HEK293T (cell line): Measurements from ENCODE around the gene CNDP1.

Experiments used
- CTCF ChIA-PET: fragments of 350-600 bp; formaldehyde crosslinking; extraction: SDS; loops from one replicate; lab custom pipeline; 2021; ENCODE audit warnings: antibody characterized with exemption, inconsistent platforms; lab: Yijun Ruan, JAX
- POLR2A ChIA-PET: fragments of 350-600 bp; formaldehyde crosslinking; extraction: SDS; loops from one replicate; lab custom pipeline; 2020; ENCODE audit warnings: antibody characterized with exemption, inconsistent platforms; lab: Yijun Ruan, JAX
- DNase-seq: peaks from one replicate; pipeline ENCODE4 v3.0.0; 2012; ENCODE audit warnings: mixed read lengths; ENCODE audit errors: extremely low spot score
- ARNT ChIP-seq: fragments of 450-650 bp; IDR thresholded peaks from 2 replicates; pipeline ENCODE4 v1.6.1; 2017; ENCODE audit warnings: mild to moderate bottlenecking
- BHLHE40 ChIP-seq: fragments of 450-650 bp; IDR thresholded peaks from 2 replicates; pipeline ENCODE4 v1.6.1; 2016; ENCODE audit warnings: mild to moderate bottlenecking, moderate library complexity, borderline replicate concordance
- CTBP1 ChIP-seq: fragments of 450-650 bp; IDR thresholded peaks from 2 replicates; pipeline ENCODE4 v1.6.1; 2016; ENCODE audit warnings: borderline replicate concordance
- ELF4 ChIP-seq: fragments of 450-650 bp; IDR thresholded peaks from 2 replicates; pipeline ENCODE4 v1.6.1; 2017; ENCODE audit warnings: antibody characterized with exemption
- FOXA1 ChIP-seq: fragments of 450-650 bp; IDR thresholded peaks from 2 replicates; pipeline ENCODE4 v1.6.1; 2016; ENCODE audit warnings: mild to moderate bottlenecking
- FOXK2 ChIP-seq: fragments of 450-650 bp; IDR thresholded peaks from 2 replicates; pipeline ENCODE4 v1.6.1; 2016; ENCODE audit warnings: mild to moderate bottlenecking
- FOXM1 ChIP-seq: fragments of 450-650 bp; IDR thresholded peaks from 2 replicates; pipeline ENCODE4 v1.6.1; 2017; ENCODE audit warnings: mild to moderate bottlenecking, borderline replicate concordance
- HDGF ChIP-seq: fragments of 450-650 bp; IDR thresholded peaks from 2 replicates; pipeline ENCODE4 v1.6.1; 2017; ENCODE audit warnings: antibody characterized with exemption, borderline replicate concordance
- L3MBTL2 ChIP-seq: fragments of 450-650 bp; conservative IDR thresholded peaks from 2 replicates; pipeline ENCODE4 v1.6.1; 2016; ENCODE audit warnings: mild to moderate bottlenecking
- LEF1 ChIP-seq: fragments of 450-650 bp; IDR thresholded peaks from 2 replicates; pipeline ENCODE4 v1.6.1; 2017; ENCODE audit warnings: mild to moderate bottlenecking, borderline replicate concordance
- NFRKB ChIP-seq: fragments of 450-650 bp; IDR thresholded peaks from 2 replicates; pipeline ENCODE4 v1.6.1; 2016; ENCODE audit warnings: mild to moderate bottlenecking, moderate library complexity
- SP1 ChIP-seq: fragments of 450-650 bp; IDR thresholded peaks from 2 replicates; pipeline ENCODE4 v1.6.1; 2017
- SUZ12 ChIP-seq: fragments of 450-650 bp; IDR thresholded peaks from 2 replicates; pipeline ENCODE4 v1.6.1; 2016; ENCODE audit warnings: mild to moderate bottlenecking
- TARDBP ChIP-seq: fragments of 450-650 bp; IDR thresholded peaks from 2 replicates; pipeline ENCODE4 v1.6.1; 2016
- ZNF384 ChIP-seq: fragments of 450-650 bp; IDR thresholded peaks from 2 replicates; pipeline ENCODE4 v1.6.1; 2016
- TF ChIP-seq, protein P1 (sequence below): fragments of 450-650 bp; IDR thresholded peaks from 2 replicates; pipeline ENCODE4 v1.6.1; 2016

Gene CNDP1

DNA sequence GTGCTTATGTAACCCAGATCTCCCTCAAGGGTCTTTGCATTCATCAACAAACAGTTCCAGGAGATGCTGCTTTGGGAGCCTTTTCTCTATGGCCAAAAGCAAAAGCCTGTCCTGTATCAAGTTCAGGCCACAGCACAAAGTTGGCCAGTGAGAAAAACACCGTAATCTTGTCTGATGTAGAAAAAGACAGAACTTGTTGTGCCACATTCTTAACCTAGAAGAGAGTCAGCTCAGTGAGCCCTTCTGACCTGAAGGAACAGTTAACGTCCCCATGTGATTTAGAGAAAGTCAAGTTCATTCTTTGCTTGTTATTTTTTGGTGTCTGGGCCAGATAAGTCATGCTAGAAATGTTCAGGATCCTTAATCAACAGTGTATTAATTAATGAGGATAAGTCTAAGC is 7.8 kb upstream of the CNDP1 start:
- DNase-seq, result no peak
- TF ChIP-seq SP1, result no peak
- TF ChIP-seq HDGF, result no peak
- TF ChIP-seq FOXM1, result no peak
- TF ChIP-seq TARDBP, result no peak
- TF ChIP-seq L3MBTL2, result no peak
- TF ChIP-seq SUZ12, result no peak
- no peak for TF ChIP-seq BHLHE40
- TF ChIP-seq ARNT, result no peak
- no peak for TF ChIP-seq NFRKB
- TF ChIP-seq CTBP1, result no peak
- ChIA-PET CTCF (no interaction called here), POLR2A (no interaction called here)

DNA sequence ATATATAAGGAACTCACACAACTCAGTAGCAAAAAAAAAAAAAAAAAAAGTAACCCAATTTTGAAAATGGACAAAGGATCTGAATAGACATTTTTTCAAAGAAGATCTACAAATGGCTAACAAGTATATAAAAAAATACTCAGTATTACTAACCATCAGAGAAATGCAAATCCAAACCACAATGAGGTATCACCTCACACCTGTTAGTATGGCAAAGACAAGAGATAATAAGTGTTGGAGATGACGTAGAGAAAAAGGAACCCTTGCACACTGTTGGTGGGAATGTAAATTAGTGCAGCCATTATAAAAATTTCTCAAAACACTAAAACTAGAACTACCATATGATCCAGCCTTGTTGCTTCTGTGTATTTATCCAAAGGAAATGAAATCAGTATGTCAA is 5.8 kb upstream of the CNDP1 start:
- DNase-seq, result no peak
- TF ChIP-seq ELF4, result no peak
- TF ChIP-seq HDGF, result no peak
- TF ChIP-seq BHLHE40, result no peak
- no peak for TF ChIP-seq NFRKB
- TF ChIP-seq L3MBTL2, result no peak
- TF ChIP-seq FOXA1, result no peak
- no peak for TF ChIP-seq LEF1
- TF ChIP-seq, protein P1, sequence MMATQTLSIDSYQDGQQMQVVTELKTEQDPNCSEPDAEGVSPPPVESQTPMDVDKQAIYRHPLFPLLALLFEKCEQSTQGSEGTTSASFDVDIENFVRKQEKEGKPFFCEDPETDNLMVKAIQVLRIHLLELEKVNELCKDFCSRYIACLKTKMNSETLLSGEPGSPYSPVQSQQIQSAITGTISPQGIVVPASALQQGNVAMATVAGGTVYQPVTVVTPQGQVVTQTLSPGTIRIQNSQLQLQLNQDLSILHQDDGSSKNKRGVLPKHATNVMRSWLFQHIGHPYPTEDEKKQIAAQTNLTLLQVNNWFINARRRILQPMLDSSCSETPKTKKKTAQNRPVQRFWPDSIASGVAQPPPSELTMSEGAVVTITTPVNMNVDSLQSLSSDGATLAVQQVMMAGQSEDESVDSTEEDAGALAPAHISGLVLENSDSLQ, result no peak
- TF ChIP-seq TARDBP, result no peak
- no peak for TF ChIP-seq ZNF384
- TF ChIP-seq SP1, result no peak
- TF ChIP-seq SUZ12, result no peak
- TF ChIP-seq FOXM1, result no peak
- TF ChIP-seq FOXK2, result no peak
- TF ChIP-seq ARNT, result no peak
- TF ChIP-seq CTBP1, result no peak
- CTCF ChIA-PET, result no interaction called here
- POLR2A ChIA-PET, result no interaction called here

DNA sequence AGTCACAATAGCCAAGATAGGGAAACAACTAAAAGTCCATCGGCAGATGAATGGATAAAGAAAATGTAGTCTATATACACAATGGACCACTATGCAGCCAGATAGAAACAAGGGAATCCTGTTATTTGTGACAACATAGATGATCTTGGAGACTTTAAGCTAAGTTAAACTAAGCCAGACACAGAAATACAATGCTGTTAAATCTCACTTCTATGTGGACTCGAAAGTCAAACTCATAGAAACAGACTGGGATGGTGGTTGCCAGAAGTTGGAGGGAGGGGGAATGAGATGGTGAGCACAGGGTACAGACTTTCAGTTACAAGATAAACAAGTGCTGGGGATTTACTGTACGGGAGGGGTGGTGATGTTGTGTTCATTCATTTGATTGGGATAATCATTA is 5.4 kb upstream of the CNDP1 start:
- TF ChIP-seq FOXM1, result no peak
- no peak for TF ChIP-seq CTBP1
- TF ChIP-seq LEF1, result no peak
- TF ChIP-seq TARDBP, result no peak
- TF ChIP-seq, protein P1, result no peak
- TF ChIP-seq L3MBTL2, result no peak
- no peak for TF ChIP-seq SP1
- no peak for TF ChIP-seq ELF4
- no peak for TF ChIP-seq SUZ12
- TF ChIP-seq FOXA1, result no peak
- TF ChIP-seq FOXK2, result no peak
- TF ChIP-seq NFRKB, result no peak
- TF ChIP-seq ARNT, result no peak
- TF ChIP-seq BHLHE40, result no peak
- TF ChIP-seq HDGF, result no peak
- no peak for TF ChIP-seq ZNF384
- ChIA-PET CTCF (no interaction called here), POLR2A (no interaction called here)
- DNase-seq, result no peak

DNA sequence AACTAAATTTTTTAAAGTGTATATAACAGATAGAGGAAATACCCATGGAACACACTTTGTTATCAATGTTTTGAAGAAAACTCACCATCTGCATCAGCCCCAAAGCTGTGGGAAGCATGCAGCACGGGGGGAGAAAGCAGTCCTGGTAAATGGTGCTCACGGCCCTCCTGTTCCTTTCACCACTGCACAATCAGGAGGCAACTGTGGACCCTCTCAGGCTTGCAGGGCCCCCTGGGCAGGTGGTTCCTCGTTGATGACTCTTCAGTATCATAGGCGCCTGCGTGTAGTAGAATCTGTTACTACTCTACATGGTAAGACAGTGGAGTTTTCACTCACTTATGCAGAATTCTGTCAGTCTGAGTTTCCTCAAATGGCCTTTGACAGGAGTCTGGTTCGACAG is 4.9 kb upstream of the CNDP1 start:
- ChIA-PET POLR2A (no interaction called here), CTCF (no interaction called here)
- TF ChIP-seq ELF4, result no peak
- TF ChIP-seq ARNT, result no peak
- no peak for TF ChIP-seq SUZ12
- TF ChIP-seq ZNF384, result no peak
- TF ChIP-seq NFRKB, result no peak
- no peak for TF ChIP-seq FOXA1
- TF ChIP-seq, protein P1, result no peak
- no peak for TF ChIP-seq HDGF
- no peak for TF ChIP-seq BHLHE40
- TF ChIP-seq LEF1, result no peak
- TF ChIP-seq CTBP1, result no peak
- no peak for TF ChIP-seq TARDBP
- TF ChIP-seq SP1, result no peak
- no peak for TF ChIP-seq FOXM1
- no peak for DNase-seq

DNA sequence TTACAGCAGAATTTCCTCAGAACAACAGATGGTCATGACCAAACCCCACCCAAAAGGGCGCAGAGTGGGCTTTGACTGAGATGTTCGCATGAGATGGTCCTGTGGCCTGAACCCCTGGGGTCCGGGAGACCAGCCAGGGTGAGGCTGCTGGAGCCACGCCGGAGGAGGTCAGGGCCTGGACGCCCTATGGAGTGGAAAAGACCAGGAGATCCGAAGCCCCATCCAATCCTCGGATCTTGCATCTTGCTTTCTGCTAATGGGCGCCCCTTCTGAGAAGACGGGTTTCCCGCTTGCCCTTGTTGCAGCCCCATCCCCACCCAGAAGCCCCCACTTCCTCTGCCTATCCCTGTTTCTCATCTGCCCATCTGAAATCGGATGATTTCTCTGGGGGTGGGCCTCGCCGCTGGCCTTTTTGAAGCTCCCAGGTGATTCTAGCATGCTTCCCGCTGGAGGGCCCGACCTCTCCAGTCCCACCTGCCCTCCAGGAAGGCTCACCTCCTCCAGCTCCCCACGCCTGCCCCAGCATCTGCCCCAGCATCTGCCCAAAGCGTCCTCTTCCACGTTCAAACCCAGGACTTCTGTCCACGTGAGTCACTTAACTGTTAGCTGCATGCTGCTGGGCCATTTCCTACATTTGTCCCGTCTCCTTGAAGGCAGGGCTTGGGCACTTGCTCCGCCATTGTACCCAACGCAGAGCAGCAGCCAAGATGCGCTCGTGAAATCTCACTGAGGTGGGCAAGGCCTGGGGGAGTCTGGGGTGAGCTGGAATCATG is 4.3 kb upstream of the CNDP1 start:
- DNase-seq, result no peak
- POLR2A ChIA-PET, result no interaction called here
- no peak for TF ChIP-seq NFRKB
- TF ChIP-seq, protein P1, result no peak
- TF ChIP-seq FOXA1, result no peak
- no peak for TF ChIP-seq CTBP1
- CTCF ChIA-PET, result no interaction called here

DNA sequence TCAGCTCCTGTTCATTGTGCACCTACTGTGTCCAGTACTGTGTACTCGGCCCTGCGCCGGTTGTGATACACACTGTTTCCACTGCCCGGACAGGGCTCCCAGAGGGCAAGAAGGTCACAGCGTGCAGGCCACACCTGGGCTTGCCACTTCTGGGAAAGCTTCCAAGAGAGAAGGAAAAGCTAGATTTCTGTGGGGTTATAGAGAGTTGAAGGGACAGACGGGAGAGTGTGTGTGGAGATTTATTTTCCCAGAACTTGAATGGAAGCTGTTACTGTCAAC is 3.8 kb upstream of the CNDP1 start:
- TF ChIP-seq TARDBP (no peak), LEF1 (no peak), FOXK2 (no peak), ARNT (no peak)
- TF ChIP-seq, protein P1, result no peak
- POLR2A ChIA-PET, result no interaction called here
- CTCF ChIA-PET, result no interaction called here
- DNase-seq, result no peak
